Coronary artery (tissue), 2 donors: ENCODE results near the gene SNCA.

Source experiments
- DNase-seq: peaks from one replicate; pipeline ENCODE4 v3.0.0-alpha.2; 2017; ENCODE audit warnings: low spot score
- H3K27ac ChIP-seq, 2 donors: fragments of 200-600 bp; sonication (generic); one replicate each; pipeline ENCODE4 v1.5.1; 2016 to 2019
- H3K4me3 ChIP-seq: fragments of 200-600 bp; sonication (generic); 2 replicates; pipeline ENCODE4 v1.5.1; 2016; ENCODE audit warnings: mild to moderate bottlenecking, moderate library complexity
- TF ChIP-seq, protein P1 (sequence below): fragments of 200-600 bp; sonication (generic); IDR thresholded peaks from one replicate; pipeline ENCODE4 v1.5.1; 2019; ENCODE audit warnings: antibody characterized with exemption

Gene SNCA

DNA sequence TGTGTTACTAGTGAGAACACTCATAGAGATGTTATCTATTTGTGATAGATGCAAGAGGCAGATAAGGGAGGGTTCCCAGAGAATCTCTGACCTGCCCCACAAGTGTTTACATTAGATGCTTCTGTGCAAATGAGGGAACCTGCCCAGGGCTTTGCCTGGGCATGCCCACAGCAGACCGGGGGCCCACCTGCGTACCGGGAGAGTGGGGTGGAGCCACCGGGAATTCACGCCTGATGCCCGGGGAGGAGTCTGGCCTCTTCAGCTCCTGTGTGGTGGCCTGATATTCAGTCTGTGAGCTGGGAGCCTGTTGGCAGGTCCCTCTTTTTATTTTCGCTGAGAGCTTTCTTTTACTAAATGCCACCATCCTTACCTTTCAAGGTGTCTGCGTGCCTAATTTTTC, 155.7 kb downstream of the SNCA start:
- no peak for DNase-seq
- H3K27ac ChIP-seq, result no peak overlapping the region
- TF ChIP-seq, protein P1, sequence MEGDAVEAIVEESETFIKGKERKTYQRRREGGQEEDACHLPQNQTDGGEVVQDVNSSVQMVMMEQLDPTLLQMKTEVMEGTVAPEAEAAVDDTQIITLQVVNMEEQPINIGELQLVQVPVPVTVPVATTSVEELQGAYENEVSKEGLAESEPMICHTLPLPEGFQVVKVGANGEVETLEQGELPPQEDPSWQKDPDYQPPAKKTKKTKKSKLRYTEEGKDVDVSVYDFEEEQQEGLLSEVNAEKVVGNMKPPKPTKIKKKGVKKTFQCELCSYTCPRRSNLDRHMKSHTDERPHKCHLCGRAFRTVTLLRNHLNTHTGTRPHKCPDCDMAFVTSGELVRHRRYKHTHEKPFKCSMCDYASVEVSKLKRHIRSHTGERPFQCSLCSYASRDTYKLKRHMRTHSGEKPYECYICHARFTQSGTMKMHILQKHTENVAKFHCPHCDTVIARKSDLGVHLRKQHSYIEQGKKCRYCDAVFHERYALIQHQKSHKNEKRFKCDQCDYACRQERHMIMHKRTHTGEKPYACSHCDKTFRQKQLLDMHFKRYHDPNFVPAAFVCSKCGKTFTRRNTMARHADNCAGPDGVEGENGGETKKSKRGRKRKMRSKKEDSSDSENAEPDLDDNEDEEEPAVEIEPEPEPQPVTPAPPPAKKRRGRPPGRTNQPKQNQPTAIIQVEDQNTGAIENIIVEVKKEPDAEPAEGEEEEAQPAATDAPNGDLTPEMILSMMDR, result no peak
- no peak overlapping the region for H3K4me3 ChIP-seq

DNA sequence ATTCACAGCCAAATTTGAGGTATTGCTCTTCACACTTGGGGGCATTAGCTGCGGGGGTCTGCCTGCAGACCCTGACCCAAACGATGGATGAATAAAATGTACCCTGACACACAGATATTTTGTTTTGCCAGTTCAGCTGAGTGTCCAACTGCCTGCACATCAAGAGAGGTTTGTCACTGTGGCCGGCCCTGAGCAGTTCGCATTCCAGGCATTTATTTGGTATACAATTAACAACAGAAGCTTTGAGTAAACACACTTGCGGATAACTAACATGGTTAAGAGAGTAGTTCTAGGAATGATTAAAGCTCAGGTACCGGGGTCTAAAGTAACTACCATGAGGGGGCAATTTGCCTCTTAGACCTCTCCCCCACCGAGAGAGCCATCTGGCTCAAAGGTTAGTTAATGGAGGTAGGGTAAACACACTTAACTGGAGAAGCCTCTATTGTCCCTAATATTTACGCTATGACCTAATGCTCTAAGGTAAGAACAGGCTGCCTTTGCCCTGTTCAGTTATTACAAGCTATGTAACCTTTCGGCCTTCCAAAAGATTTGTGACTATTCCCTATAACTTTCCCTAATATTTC, 162.0 kb downstream of the SNCA start:
- TF ChIP-seq, protein P1, result no peak
- no peak overlapping the region for H3K27ac ChIP-seq
- DNase-seq, result no peak

More for the DNA sequence above, 162.0 kb downstream of the SNCA start:
- no peak overlapping the region for H3K4me3 ChIP-seq
